HepG2 (cell line): ENCODE results near the gene SLC20A1. TPM values are rescaled to one million over a fixed set of nuclear protein-coding genes. Genes with fewer than 3 reads are reported as not detected.

Source experiments
- CEBPZ ChIP-seq: IDR thresholded peaks from 2 replicates; pipeline ENCODE4 v1.6.1; 2012; ENCODE audit warnings: low read length, improper control_type of control experiment
- GATA4 ChIP-seq: sonication (generic); IDR thresholded peaks from 2 replicates; pipeline ENCODE4 v1.6.1; 2016; ENCODE audit warnings: antibody characterized with exemption, low read depth, borderline replicate concordance
- GTF3A ChIP-seq: sonication (generic); formaldehyde crosslinking; conservative IDR thresholded peaks from 2 replicates; pipeline ENCODE4 v1.4.0; 2020; ENCODE audit warnings: mild to moderate bottlenecking, missing genetic modification reagents
- IRF2 ChIP-seq: IDR thresholded peaks from 2 replicates; pipeline ENCODE4 v1.6.1; 2018; ENCODE audit warnings: missing genetic modification reagents, missing compliant biosample characterization
- KDM1A ChIP-seq: IDR thresholded peaks from 2 replicates; pipeline ENCODE4 v1.6.1; 2016; ENCODE audit warnings: missing compliant biosample characterization
- NR2C2 ChIP-seq: sonication (generic); formaldehyde crosslinking; IDR thresholded peaks from 2 replicates; pipeline ENCODE4 v1.4.0; 2020; ENCODE audit warnings: missing genetic modification reagents, mild to moderate bottlenecking, moderate library complexity, borderline replicate concordance
- REPIN1 ChIP-seq: sonication (generic); formaldehyde crosslinking; IDR thresholded peaks from 2 replicates; pipeline ENCODE4 v1.8.0; 2022; ENCODE audit warnings: missing genetic modification reagents, low read depth, mild to moderate bottlenecking, borderline replicate concordance
- TCF7L2 ChIP-seq: IDR thresholded peaks from 2 replicates; pipeline ENCODE4 v1.6.1; 2011; ENCODE audit warnings: mild to moderate bottlenecking, low read depth, low read length, moderate library complexity
- XBP1 ChIP-seq: sonication (generic); formaldehyde crosslinking; IDR thresholded peaks from 2 replicates; pipeline ENCODE4 v1.5.0; 2020; ENCODE audit warnings: missing genetic modification reagents
- ZFX ChIP-seq: sonication (generic); formaldehyde crosslinking; IDR thresholded peaks from 2 replicates; pipeline ENCODE4 v1.4.0; 2020; ENCODE audit warnings: mild to moderate bottlenecking, low read depth, missing genetic modification reagents, moderate library complexity
- ZKSCAN5 ChIP-seq: sonication (generic); formaldehyde crosslinking; IDR thresholded peaks from 2 replicates; pipeline ENCODE4 v1.5.1; 2020; ENCODE audit warnings: mild to moderate bottlenecking, missing genetic modification reagents
- ZNF256 ChIP-seq: sonication (generic); formaldehyde crosslinking; conservative IDR thresholded peaks from 2 replicates; pipeline ENCODE4 v1.4.0; 2020; ENCODE audit warnings: missing genetic modification reagents
- ZNF260 ChIP-seq: sonication (generic); formaldehyde crosslinking; IDR thresholded peaks from 2 replicates; pipeline ENCODE4 v1.4.0; 2020; ENCODE audit warnings: missing genetic modification reagents, low read depth, mild to moderate bottlenecking, borderline replicate concordance
- ZNF383 ChIP-seq: sonication (generic); formaldehyde crosslinking; IDR thresholded peaks from 2 replicates; pipeline ENCODE4 v1.4.0; 2020; ENCODE audit warnings: missing genetic modification reagents, mild to moderate bottlenecking, borderline replicate concordance
- ZNF83 ChIP-seq: sonication (generic); formaldehyde crosslinking; IDR thresholded peaks from 2 replicates; pipeline ENCODE4 v1.4.0; 2020; ENCODE audit warnings: missing genetic modification reagents, mild to moderate bottlenecking, borderline replicate concordance
- polyA plus RNA-seq, 8 experiments: library from polyadenylated mRNA; depleted of rRNA in 3 of 8; stranded (reverse) in 7 of 8; unstranded in 1 of 8; fragments of >200 nt; fragmentation: Illumina TruSeq in 4 of 8; extraction: Trizol in 4 of 8; gene quantifications; 2 replicates each; pipeline versions ENCODE4 v1.2.1 to v1.2.3, GENCODE V29; 2011 to 2016; ENCODE audit warnings: low read depth in 4 of 8, missing spikeins in 1 of 8, mixed read lengths in 1 of 8; ENCODE audit not compliant: insufficient read depth in 1 of 8
- total RNA-seq, 5 experiments: library from RNA; depleted of rRNA; stranded (reverse); fragments of >200 nt; fragmentation: Illumina TruSeq; extraction: Trizol; gene quantifications; 2 replicates each; pipeline ENCODE4 v1.2.3, GENCODE V29; 2016; ENCODE audit warnings: low read depth in 1 of 5
- TF ChIP-seq, protein P1 (sequence below): sonication (generic); formaldehyde crosslinking; IDR thresholded peaks from 2 replicates; pipeline ENCODE4 v1.4.0; 2020; ENCODE audit warnings: missing genetic modification reagents, borderline replicate concordance
- TF ChIP-seq, protein P2 (sequence below): sonication (generic); formaldehyde crosslinking; IDR thresholded peaks from 2 replicates; pipeline ENCODE4 v1.4.0; 2020; ENCODE audit warnings: missing genetic modification reagents, borderline replicate concordance

Gene SLC20A1
- total and polyA plus RNA-seq, 2 of the 13 experiments (the other 11 are each of a cell fraction or from before 2014, with no cell fraction given): 54.0 to 85.9 TPM

DNA sequence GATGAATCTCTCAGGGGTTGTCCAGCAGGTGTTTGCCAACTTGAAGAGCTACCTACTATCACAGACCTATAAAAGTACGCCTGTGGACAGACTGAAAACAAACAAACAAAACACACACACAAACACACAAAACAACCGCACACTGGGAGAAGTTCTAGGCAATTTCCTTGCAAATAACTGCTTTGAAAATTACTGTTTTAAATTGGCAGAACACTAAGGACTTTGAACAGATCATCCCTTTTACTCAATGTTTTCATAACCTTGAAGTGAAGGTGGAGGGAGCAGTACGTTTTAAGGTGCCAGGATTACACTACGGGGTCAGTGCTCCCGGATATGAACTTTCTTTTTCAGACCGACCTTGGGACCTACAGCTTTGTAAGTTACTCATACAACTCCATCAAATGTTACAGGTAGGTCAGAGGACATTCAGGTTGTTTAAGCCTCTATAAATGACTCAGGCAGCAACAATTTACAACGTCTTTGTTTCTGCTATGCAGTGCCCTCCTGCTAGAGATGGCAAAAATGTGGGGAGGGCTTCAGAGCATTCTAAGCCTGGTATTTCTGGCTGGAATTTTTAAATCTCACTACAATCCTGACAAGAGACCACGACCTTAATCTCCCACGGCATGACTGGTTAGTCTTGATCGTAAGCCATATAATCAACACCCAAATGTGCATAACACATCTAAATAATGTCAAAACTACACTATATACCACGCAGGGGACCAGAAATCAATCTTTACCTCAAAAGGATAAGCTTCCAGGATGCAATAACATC, 1.4 kb upstream of the SLC20A1 start (continued):
- TF ChIP-seq CEBPZ (no peak), XBP1 (CRISPR knock-in tag) (no peak), ZNF256 (CRISPR knock-in tag) (peak; percentile 50; the same call in 1 of the 2 replicates), ZKSCAN5 (CRISPR knock-in tag) (no peak), NR2C2 (CRISPR knock-in tag) (peak; percentile 90), ZNF83 (CRISPR knock-in tag) (no peak), ZNF260 (CRISPR knock-in tag) (no peak), TCF7L2 (no peak), ZNF383 (CRISPR knock-in tag) (0 out of 2 replicates have a peak, but pooled peaks have one; percentile 7), GTF3A (CRISPR knock-in tag) (no peak), REPIN1 (CRISPR knock-in tag) (peak; percentile 54; the same call in 1 of the 2 replicates), IRF2 (CRISPR knock-in tag) (peak; percentile 84), ZFX (CRISPR knock-in tag) (no peak; the same call in 1 of the 2 replicates), GATA4 (peak; percentile 57; the same call in 1 of the 2 replicates), KDM1A (peak; percentile 23; the same call in 1 of the 2 replicates)
- TF ChIP-seq, protein P1, sequence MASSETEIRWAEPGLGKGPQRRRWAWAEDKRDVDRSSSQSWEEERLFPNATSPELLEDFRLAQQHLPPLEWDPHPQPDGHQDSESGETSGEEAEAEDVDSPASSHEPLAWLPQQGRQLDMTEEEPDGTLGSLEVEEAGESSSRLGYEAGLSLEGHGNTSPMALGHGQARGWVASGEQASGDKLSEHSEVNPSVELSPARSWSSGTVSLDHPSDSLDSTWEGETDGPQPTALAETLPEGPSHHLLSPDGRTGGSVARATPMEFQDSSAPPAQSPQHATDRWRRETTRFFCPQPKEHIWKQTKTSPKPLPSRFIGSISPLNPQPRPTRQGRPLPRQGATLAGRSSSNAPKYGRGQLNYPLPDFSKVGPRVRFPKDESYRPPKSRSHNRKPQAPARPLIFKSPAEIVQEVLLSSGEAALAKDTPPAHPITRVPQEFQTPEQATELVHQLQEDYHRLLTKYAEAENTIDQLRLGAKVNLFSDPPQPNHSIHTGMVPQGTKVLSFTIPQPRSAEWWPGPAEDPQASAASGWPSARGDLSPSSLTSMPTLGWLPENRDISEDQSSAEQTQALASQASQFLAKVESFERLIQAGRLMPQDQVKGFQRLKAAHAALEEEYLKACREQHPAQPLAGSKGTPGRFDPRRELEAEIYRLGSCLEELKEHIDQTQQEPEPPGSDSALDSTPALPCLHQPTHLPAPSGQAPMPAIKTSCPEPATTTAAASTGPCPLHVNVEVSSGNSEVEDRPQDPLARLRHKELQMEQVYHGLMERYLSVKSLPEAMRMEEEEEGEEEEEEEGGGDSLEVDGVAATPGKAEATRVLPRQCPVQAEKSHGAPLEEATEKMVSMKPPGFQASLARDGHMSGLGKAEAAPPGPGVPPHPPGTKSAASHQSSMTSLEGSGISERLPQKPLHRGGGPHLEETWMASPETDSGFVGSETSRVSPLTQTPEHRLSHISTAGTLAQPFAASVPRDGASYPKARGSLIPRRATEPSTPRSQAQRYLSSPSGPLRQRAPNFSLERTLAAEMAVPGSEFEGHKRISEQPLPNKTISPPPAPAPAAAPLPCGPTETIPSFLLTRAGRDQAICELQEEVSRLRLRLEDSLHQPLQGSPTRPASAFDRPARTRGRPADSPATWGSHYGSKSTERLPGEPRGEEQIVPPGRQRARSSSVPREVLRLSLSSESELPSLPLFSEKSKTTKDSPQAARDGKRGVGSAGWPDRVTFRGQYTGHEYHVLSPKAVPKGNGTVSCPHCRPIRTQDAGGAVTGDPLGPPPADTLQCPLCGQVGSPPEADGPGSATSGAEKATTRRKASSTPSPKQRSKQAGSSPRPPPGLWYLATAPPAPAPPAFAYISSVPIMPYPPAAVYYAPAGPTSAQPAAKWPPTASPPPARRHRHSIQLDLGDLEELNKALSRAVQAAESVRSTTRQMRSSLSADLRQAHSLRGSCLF (CRISPR knock-in tag): no peak
- TF ChIP-seq, protein P2, sequence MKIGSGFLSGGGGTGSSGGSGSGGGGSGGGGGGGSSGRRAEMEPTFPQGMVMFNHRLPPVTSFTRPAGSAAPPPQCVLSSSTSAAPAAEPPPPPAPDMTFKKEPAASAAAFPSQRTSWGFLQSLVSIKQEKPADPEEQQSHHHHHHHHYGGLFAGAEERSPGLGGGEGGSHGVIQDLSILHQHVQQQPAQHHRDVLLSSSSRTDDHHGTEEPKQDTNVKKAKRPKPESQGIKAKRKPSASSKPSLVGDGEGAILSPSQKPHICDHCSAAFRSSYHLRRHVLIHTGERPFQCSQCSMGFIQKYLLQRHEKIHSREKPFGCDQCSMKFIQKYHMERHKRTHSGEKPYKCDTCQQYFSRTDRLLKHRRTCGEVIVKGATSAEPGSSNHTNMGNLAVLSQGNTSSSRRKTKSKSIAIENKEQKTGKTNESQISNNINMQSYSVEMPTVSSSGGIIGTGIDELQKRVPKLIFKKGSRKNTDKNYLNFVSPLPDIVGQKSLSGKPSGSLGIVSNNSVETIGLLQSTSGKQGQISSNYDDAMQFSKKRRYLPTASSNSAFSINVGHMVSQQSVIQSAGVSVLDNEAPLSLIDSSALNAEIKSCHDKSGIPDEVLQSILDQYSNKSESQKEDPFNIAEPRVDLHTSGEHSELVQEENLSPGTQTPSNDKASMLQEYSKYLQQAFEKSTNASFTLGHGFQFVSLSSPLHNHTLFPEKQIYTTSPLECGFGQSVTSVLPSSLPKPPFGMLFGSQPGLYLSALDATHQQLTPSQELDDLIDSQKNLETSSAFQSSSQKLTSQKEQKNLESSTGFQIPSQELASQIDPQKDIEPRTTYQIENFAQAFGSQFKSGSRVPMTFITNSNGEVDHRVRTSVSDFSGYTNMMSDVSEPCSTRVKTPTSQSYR: peak; percentile 56; the same call in 1 of the 2 replicates
